IPS-NIHi11 (cell line): ENCODE measurements around the gene SLC22A23.

Source experiments
- DNase-seq: peaks from one replicate; pipeline ENCODE4 v3.0.0; 2012; ENCODE audit warnings: mixed read lengths, low spot score

The SLC22A23 gene

GRCh38 chr6:3316818-3317217 lies 140.0 kb downstream of the SLC22A23 start:
- no peak for DNase-seq

DNA sequence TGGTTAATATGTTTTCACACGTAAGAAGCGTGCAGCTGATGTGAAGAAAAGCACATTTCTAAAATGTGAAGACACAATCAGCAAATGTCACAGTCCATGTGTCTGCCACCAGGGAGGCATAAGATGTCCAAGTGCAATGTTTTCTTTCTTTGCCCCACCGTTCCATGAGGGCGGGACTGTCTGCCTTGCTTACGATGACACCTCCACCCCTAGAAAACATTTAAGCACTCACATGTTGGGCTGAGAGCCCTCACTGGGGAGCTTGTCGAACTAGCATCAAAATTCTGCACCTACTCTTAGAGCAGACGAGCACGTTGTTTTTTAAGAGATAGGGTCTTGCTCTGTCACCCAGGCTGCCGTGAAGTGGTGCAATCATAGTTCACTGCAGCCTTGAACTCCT lies 140.5 kb downstream of the SLC22A23 start:
- DNase-seq, result no peak

GRCh38 chr6:3315841-3316240 lies 141.0 kb downstream of the SLC22A23 start:
- no peak for DNase-seq

GRCh38 chr6:3314621-3315467 lies 142.0 kb downstream of the SLC22A23 start:
- no peak for DNase-seq

- no peak for DNase-seq
Observed at GRCh38 chr6:3314176-3314575, 142.7 kb downstream of the SLC22A23 start.

GRCh38 chr6:3312604-3313231 lies 144.1 kb downstream of the SLC22A23 start:
- DNase-seq, result no peak

DNA sequence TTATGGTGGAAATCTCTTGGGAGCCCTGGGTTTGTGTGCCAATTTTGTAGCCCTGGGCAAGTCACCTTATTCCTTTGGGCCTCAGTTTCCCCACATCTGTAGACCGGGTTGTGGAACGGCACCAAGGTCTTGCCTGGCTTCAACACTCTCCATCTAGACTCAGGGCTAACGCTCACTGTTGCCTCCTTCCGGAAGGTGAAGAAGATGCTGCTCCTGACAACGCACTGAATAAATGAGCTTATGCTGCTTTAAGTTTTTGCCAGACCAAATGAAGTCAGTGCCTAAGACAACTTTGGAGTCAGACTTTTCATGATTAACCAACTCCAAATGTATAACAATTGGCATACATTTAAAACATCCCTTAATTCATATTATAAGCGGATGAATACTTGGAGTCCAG lies 145.0 kb downstream of the SLC22A23 start:
- DNase-seq, result no peak

- DNase-seq, result no peak
Observed at GRCh38 chr6:3310703-3311102, 146.1 kb downstream of the SLC22A23 start.

- DNase-seq, result no peak
Observed at GRCh38 chr6:3310051-3310448, 146.8 kb downstream of the SLC22A23 start.

DNA sequence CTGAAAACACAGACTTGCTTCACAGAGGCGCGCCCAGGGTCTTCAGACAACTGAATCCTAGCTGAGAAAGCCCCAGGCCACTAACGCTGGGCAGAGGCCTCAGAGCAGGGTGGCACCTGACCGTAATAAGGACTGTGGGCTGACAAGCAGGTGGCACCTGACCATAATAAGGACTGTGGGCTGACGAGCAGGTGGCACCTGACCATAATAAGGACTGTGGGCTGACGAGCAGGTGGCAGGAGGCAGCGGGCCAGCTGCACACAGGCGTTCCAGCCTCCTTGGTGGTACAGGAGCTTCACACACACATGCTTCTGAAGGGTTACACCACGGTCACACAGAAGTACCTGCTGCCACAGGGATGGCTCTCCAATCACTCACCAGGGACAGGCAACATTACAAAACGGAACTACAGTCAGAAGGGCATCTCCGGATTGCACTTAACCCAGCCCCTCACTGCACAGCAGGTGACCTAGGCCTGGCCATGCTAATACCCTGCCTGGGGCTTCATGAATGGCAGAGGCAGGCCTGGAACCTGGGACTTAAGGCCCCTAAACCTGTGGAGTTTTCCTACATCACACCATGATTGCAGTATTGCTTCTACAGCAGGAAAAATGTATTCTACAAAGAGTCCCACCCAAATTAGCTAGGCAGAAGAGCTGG lies 147.3 kb downstream of the SLC22A23 start:
- DNase-seq, result no peak

DNA sequence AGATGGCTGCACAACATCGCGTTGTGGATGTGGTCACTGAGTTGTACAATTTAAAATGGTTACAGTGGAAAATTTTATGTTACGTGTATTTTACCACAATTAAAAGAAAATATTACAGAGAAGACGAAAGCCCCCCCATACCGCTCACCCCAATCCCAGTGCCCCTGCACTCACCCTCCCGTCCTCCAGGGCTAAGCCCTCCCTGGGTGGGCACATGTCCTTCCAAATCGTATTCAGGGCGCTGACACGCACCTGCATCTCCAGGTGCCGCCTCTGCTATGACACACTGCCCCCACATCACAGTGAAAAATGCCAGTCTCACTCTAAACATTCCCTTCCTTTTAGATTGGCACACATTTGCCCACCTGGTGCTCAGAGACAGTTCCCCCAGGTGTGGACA lies 148.7 kb downstream of the SLC22A23 start:
- no peak for DNase-seq

GRCh38 chr6:3307436-3307835 lies 149.4 kb downstream of the SLC22A23 start:
- DNase-seq, result no peak

GRCh38 chr6:3306848-3307247 lies 150.0 kb downstream of the SLC22A23 start:
- DNase-seq, result no peak

DNA sequence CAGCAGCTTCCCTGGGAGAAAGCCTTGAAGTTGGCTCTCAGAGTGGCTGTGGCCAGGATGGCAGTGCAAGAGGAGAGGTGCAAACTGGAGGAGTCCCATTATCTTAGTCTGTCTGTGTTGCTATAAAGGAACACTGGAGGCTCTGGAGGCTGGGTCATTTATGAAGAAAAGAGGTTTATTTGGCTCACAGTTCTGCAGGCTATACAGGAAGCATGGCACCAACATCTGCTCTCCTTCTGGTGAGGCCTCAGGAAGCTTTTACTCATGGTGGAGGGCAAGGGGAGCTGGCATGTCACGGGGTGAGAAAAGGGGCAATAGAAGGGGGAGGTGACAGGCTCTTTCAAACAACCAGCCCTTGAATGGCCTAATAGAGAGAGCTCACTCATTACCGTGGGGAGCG lies 151.0 kb downstream of the SLC22A23 start:
- DNase-seq, result no peak

GRCh38 chr6:3305216-3305565 lies 151.7 kb downstream of the SLC22A23 start:
- DNase-seq, result no peak

DNA sequence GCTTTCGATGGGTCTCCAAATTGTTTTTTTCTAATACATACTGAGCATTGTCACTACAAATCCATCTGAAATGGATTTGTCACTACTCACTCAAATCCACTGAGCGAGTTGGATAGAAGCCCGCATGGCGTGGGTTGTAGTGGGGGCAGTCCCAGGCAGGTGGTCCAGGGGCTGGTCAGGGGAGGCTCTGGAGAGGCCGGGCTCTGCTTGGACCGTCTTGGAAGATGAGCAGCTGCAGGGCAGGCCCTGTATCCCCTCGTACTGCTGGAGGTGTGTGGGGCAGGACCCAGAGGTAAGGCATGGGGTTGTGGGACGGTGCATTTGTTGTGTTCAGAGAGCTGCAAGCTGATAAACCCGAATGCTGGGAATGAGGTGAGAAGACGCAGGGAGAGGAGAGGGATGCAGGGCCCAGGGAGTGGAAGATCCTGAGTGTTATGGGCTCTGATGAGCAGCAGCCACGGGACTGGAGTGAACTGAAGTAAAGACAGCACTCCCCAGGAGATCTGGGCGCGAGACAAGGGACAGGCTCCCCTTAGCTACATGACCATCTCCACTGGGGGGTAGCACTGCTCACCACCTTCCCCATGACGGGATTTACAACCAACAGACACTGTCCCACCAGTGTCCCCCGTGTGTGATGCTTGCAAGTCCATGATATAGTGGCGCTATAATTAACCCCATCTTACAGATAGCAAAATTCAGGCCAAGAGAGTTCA lies 152.2 kb downstream of the SLC22A23 start:
- no peak for DNase-seq

- DNase-seq, result no peak
Observed at GRCh38 chr6:3303795-3304411, 152.9 kb downstream of the SLC22A23 start.

- no peak for DNase-seq
Observed at GRCh38 chr6:3301506-3301905, 155.3 kb downstream of the SLC22A23 start.

GRCh38 chr6:3299221-3299620 lies 157.6 kb downstream of the SLC22A23 start:
- no peak for DNase-seq

DNA sequence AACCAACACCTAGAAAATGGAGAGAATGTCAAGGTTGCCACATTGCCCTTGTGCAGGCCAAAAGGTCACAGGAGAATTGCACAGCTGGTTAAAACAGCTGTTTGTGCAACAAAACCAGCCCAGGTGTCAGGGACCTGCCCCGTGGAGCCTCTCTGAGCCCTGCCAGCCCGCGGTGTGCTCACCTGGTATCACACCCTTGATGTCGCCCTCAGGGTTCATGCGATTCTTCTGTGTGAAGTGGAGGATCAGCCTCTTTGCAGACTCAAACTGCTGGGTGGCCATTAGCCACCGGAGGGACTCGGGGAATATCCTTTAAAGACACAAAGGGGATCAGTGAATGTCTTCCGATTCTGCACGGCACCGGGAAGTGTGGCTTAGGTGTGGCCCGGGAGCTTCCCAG lies 158.9 kb downstream of the SLC22A23 start:
- DNase-seq, result no peak

GRCh38 chr6:3297006-3297405 lies 159.8 kb downstream of the SLC22A23 start:
- no peak for DNase-seq

GRCh38 chr6:3296537-3296936 lies 160.3 kb downstream of the SLC22A23 start:
- no peak for DNase-seq
